Natural killer cell (primary cell): ENCODE measurements around the gene SIAH1. TPM values are rescaled to one million over a fixed set of nuclear protein-coding genes. Genes with fewer than 3 reads are reported as not detected.

Experiments used
- ATAC-seq, 3 donors: fragments of 150-1000 bp in 2 of 3; fragments of 200-7000 bp in 1 of 3; cut with Tn5 transposase; 1 replicate in 1 of 3; 2 replicates in 2 of 3; pipeline ENCODE4 v1.10.0; 2021; ENCODE audit warnings: mild to moderate bottlenecking in 2 of 3, moderate library complexity in 2 of 3
- DNase-seq, 2 donors: peaks; one replicate each; pipeline versions ENCODE4 v3.0.0 to v3.0.0-alpha.2; 2013 to 2021; ENCODE audit warnings: mixed read lengths in 1 of 2
- H3K27ac ChIP-seq: one replicate; pipeline ENCODE4 v1.5.1; 2013; ENCODE audit warnings: mild to moderate bottlenecking, low read length
- H3K27me3 ChIP-seq: one replicate; pipeline ENCODE4 v1.6.1; 2013; ENCODE audit warnings: low read length; ENCODE audit not compliant: control insufficient read depth, insufficient read depth
- H3K36me3 ChIP-seq: one replicate; pipeline ENCODE4 v1.6.1; 2013; ENCODE audit warnings: low read length; ENCODE audit not compliant: control insufficient read depth, insufficient read depth
- H3K4me1 ChIP-seq: one replicate; pipeline ENCODE4 v1.6.1; 2013; ENCODE audit warnings: low read length; ENCODE audit not compliant: control insufficient read depth, insufficient read depth
- H3K4me3 ChIP-seq: one replicate; pipeline ENCODE4 v1.5.1; 2013; ENCODE audit warnings: low read length
- H3K9me3 ChIP-seq: one replicate; pipeline ENCODE4 v1.6.1; 2013; ENCODE audit warnings: low read length; ENCODE audit not compliant: control insufficient read depth, insufficient read depth
- H3K27ac Mint-ChIP-seq, 2 donors: one replicate each; pipeline ENCODE4 v1.8.0; 2022; ENCODE audit warnings: mild to moderate bottlenecking in 2 of 2, mixed read lengths in 2 of 2, moderate library complexity in 1 of 2
- H3K27me3 Mint-ChIP-seq, 2 donors: one replicate each; pipeline ENCODE4 v1.8.0; 2022; ENCODE audit warnings: low read depth in 2 of 2, mixed read lengths in 2 of 2
- H3K36me3 Mint-ChIP-seq: one replicate; pipeline ENCODE4 v1.8.0; 2022; ENCODE audit warnings: mixed read lengths
- H3K4me1 Mint-ChIP-seq, 2 donors: one replicate each; pipeline ENCODE4 v1.8.0; 2022; ENCODE audit warnings: mixed read lengths in 2 of 2
- H3K4me3 Mint-ChIP-seq: one replicate; pipeline ENCODE4 v1.8.0; 2022; ENCODE audit warnings: mild to moderate bottlenecking, moderate library complexity, mixed read lengths
- H3K9me3 Mint-ChIP-seq, 2 donors: one replicate each; pipeline ENCODE4 v1.8.0; 2022; ENCODE audit warnings: mixed read lengths in 2 of 2
- CTCF ChIP-seq: fragments of 200-600 bp; IDR thresholded peaks from one replicate; pipeline ENCODE4 v1.8.0; 2022; ENCODE audit warnings: antibody characterized with exemption
- WGBS: methylation state at CpG from one replicate; pipeline ENCODE4 v1.1.7; 2013; ENCODE audit warnings: missing lambda C conversion rate; ENCODE audit not compliant: insufficient coverage; 5-methylcytosine and 5-hydroxymethylcytosine counted together
- intact Hi-C: fragments of 100-400 bp; cut with micrococcal nuclease; formaldehyde crosslinking; loops from one replicate; pipeline ENCODE4 v1.14.2; 2022
- total RNA-seq, 4 donors: library from RNA; stranded (reverse); fragments of 120-200 nt in 1 of 4; gene quantifications; one replicate each; pipeline versions ENCODE4 v1.2.3 to v1.2.4, GENCODE V29; 2013 to 2022

SIAH1 gene
- total RNA-seq, 3 donors from 2014 or later (not counting 1 experiment from before 2014, with no cell fraction given): 52.9 to 57.7 (median 55.5) TPM

GRCh38 chr16:48370229-48370628 is 15.0 kb downstream of the SIAH1 start:
- Histone ChIP-seq H3K9me3 (no peaks in the 10 kb centered on the region), H3K4me3 (no peak overlapping the region), H3K4me1 (peaks cover 13% of the 10 kb centered on the region), H3K36me3 (no peaks in the 10 kb centered on the region), H3K27ac (no peak overlapping the region), H3K27me3 (no peaks in the 10 kb centered on the region)
- Mint-ChIP-seq H3K4me3 (no peak overlapping the region), H3K27me3 (no peaks in the 10 kb centered on the region), H3K9me3 (no peaks in the 10 kb centered on the region), H3K36me3 (no peaks in the 10 kb centered on the region), H3K4me1 (peaks cover 28 to 34% of the 10 kb centered on the region in 2 donors), H3K27ac (no peak overlapping the region)
- no peak for TF ChIP-seq CTCF
- DNase-seq (no peak), ATAC-seq (no peak)
- intact Hi-C loops: no loop called here
- WGBS: 93% methylated on average over 8 of the region's 8 CpGs

GRCh38 chr16:48369765-48370164 is 15.4 kb downstream of the SIAH1 start:
- Histone ChIP-seq H3K36me3 (no peaks in the 10 kb centered on the region), H3K27ac (no peak overlapping the region), H3K27me3 (no peaks in the 10 kb centered on the region), H3K4me3 (no peak overlapping the region), H3K9me3 (no peaks in the 10 kb centered on the region), H3K4me1 (peaks cover 14% of the 10 kb centered on the region)
- intact Hi-C loops: no loop called here
- H3K9me3 Mint-ChIP-seq: no peaks in the 10 kb centered on the region
- peaks cover 33 to 36% of the 10 kb centered on the region in 2 donors for H3K4me1 Mint-ChIP-seq
- no peak for DNase-seq
- no peak overlapping the region for H3K27ac Mint-ChIP-seq
- 60% methylated on average over 1 of the region's 1 CpG for WGBS
- H3K4me3 Mint-ChIP-seq: no peak overlapping the region
- no peaks in the 10 kb centered on the region for H3K27me3 Mint-ChIP-seq
- no peak for TF ChIP-seq CTCF
- no peaks in the 10 kb centered on the region for H3K36me3 Mint-ChIP-seq
- ATAC-seq: no peak

- WGBS: 94% methylated on average over 1 of the region's 2 CpGs
- no peak overlapping the region for H3K4me3 ChIP-seq
- H3K36me3 Mint-ChIP-seq: no peaks in the 10 kb centered on the region
- no peaks in the 10 kb centered on the region for H3K9me3 ChIP-seq
- H3K4me1 Mint-ChIP-seq: peaks cover 36% of the 10 kb centered on the region in 2 donors
- no peaks in the 10 kb centered on the region for H3K36me3 ChIP-seq
- no peak for DNase-seq
- H3K9me3 Mint-ChIP-seq: no peaks in the 10 kb centered on the region
- H3K4me1 ChIP-seq: peaks cover 14% of the 10 kb centered on the region
- peak overlapping the region; percentile 73 to 90 for H3K27ac Mint-ChIP-seq
- intact Hi-C loops: no loop called here
- H3K27me3 Mint-ChIP-seq: no peaks in the 10 kb centered on the region
- peak overlapping the region; percentile 97 for H3K4me3 Mint-ChIP-seq
- no peak overlapping the region for H3K27ac ChIP-seq
- no peak for TF ChIP-seq CTCF
- ATAC-seq: no peak
- H3K27me3 ChIP-seq: no peaks in the 10 kb centered on the region
Observed at GRCh38 chr16:48367441-48368049, 17.7 kb downstream of the SIAH1 start.
